ENCODE data around the gene JAZF1.

Gene JAZF1

DNA sequence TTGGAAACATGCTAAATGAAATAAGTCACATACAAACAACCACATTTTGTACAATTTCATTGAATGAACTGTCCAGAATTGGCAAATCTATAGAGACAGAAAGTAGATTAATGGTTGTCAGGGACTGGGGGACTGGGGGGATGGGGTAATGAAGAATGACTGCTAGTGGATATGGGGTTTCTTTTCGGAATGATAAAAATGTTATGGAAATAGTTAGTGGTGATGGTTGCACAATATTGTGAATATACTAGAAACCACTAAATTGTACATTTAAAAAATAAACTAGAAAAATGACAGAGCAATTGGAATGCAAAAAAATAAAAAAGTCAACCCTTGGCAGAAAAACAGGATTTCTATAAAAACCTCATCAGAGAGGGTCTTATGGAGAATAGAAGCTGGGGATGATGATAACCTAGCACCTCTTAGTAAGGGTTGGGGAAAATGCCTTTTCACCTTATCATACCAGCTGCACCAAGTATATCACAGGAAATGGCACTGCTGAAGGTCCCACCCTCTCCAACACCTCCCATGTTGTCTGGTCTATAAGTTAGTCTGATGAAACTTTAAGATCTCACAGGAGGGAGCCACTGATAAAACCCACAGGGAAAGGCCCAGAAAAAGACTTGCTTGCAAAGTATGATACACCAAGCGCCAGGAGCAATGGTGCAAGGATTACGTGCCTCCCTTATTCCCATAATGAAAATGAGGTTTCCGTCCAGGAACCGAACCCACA lies 23.1 kb upstream of the JAZF1 start:
- H3K4me2 ChIP-seq (ENCODE audit: low read length), result no peak overlapping the region
- H3K4me3 ChIP-seq (ENCODE audit: low read depth, low read length), result no peak overlapping the region
- H2AFZ ChIP-seq, result no peak overlapping the region
- no peaks in the 10 kb centered on the region for H3K9me3 ChIP-seq (ENCODE audit: control insufficient read depth, low read length)
- H3K36me3 ChIP-seq (ENCODE audit: control insufficient read depth, insufficient read depth, low read length), result no peaks in the 10 kb centered on the region
- H3K27me3 ChIP-seq (ENCODE audit: control insufficient read depth, insufficient read depth, low read length), result no peaks in the 10 kb centered on the region
- H3K27ac ChIP-seq, result no peak overlapping the region
- H3K9ac ChIP-seq, result no peak overlapping the region
- TF ChIP-seq, protein P1, sequence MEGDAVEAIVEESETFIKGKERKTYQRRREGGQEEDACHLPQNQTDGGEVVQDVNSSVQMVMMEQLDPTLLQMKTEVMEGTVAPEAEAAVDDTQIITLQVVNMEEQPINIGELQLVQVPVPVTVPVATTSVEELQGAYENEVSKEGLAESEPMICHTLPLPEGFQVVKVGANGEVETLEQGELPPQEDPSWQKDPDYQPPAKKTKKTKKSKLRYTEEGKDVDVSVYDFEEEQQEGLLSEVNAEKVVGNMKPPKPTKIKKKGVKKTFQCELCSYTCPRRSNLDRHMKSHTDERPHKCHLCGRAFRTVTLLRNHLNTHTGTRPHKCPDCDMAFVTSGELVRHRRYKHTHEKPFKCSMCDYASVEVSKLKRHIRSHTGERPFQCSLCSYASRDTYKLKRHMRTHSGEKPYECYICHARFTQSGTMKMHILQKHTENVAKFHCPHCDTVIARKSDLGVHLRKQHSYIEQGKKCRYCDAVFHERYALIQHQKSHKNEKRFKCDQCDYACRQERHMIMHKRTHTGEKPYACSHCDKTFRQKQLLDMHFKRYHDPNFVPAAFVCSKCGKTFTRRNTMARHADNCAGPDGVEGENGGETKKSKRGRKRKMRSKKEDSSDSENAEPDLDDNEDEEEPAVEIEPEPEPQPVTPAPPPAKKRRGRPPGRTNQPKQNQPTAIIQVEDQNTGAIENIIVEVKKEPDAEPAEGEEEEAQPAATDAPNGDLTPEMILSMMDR (IDR thresholded peaks at IDR 0.05), result no peak
- H3K79me2 ChIP-seq, result no peaks in the 10 kb centered on the region
- H3K4me1 ChIP-seq, result no peaks in the 10 kb centered on the region

DNA sequence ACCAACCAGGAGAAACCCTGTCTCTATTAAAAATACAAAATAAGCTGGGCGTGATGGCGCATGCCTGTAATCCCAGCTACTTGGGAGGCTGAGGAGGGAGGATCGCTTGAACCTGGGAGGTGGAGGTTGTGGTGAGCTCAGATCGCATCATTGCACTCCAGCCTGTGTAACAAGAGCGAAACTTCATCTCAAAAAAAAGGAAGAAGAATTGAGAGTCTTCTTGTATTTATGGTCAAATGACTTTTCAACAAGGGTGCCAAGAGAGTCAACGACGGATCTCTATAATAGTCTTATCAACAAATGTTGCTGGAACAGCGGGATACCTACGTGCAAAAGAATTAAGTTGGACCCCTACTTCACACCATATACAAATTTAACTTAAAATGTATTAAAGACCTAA lies 21.6 kb upstream of the JAZF1 start:
- Histone ChIP-seq H3K4me2 (ENCODE audit: low read length) (no peak overlapping the region), H3K9ac (no peak overlapping the region), H3K27me3 (ENCODE audit: control insufficient read depth, insufficient read depth, low read length) (no peaks in the 10 kb centered on the region), H3K79me2 (no peaks in the 10 kb centered on the region), H2AFZ (no peak overlapping the region), H3K4me3 (ENCODE audit: low read depth, low read length) (no peak overlapping the region), H3K27ac (no peak overlapping the region), H3K4me1 (no peaks in the 10 kb centered on the region), H3K36me3 (ENCODE audit: control insufficient read depth, insufficient read depth, low read length) (no peaks in the 10 kb centered on the region), H3K9me3 (ENCODE audit: control insufficient read depth, low read length) (no peaks in the 10 kb centered on the region)
- TF ChIP-seq, protein P1 (IDR thresholded peaks at IDR 0.05), result no peak

DNA sequence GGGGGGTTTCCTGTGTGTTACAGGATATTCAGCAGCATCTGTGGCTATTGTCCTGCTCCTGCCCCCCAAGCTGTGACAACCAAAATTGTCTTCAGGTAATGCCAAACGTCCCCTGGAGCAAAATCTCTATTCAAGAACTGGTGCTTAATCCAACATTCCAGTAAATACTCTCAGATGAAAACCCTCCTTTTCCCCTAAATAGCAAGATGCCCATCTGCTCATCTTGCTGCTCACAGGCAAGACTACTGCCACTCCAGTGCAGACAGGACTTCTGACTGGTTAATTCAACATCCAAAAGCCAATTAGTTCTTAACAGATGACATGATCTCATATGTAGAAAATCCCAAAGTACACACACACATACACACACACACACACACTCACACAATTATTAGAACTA lies 20.5 kb upstream of the JAZF1 start:
- Histone ChIP-seq H3K4me2 (ENCODE audit: low read length) (no peak overlapping the region), H3K36me3 (ENCODE audit: control insufficient read depth, insufficient read depth, low read length) (no peaks in the 10 kb centered on the region), H3K27ac (no peak overlapping the region), H3K9me3 (ENCODE audit: control insufficient read depth, low read length) (no peaks in the 10 kb centered on the region), H3K9ac (no peak overlapping the region), H3K4me3 (ENCODE audit: low read depth, low read length) (no peak overlapping the region), H2AFZ (no peak overlapping the region), H3K79me2 (no peaks in the 10 kb centered on the region), H3K27me3 (ENCODE audit: control insufficient read depth, insufficient read depth, low read length) (no peaks in the 10 kb centered on the region), H3K4me1 (no peaks in the 10 kb centered on the region)
- TF ChIP-seq, protein P1 (IDR thresholded peaks at IDR 0.05), result no peak

DNA sequence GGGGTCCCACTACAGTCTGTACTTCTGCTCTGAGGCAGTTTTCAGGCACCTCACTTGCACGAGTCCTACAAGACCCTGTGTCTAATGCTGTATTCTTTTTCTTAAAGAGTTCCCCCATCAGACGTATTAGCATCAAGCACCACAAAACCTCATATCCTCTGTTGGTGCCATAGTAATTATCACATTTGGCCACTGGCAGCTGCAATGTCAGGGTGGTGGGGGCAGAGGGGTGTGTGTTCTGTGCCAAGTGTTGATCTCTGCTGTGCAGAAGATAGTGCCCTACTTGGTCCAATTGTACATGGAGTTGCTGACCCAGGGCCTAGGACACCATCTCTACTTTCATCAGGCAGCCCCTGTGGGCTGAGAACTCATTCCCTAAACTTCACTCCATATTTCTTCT lies 20.0 kb upstream of the JAZF1 start:
- Histone ChIP-seq H3K4me3 (ENCODE audit: low read depth, low read length) (no peak overlapping the region), H3K4me1 (no peaks in the 10 kb centered on the region), H3K79me2 (no peaks in the 10 kb centered on the region), H3K27me3 (ENCODE audit: control insufficient read depth, insufficient read depth, low read length) (no peaks in the 10 kb centered on the region), H3K27ac (no peak overlapping the region), H3K9ac (no peak overlapping the region), H3K36me3 (ENCODE audit: control insufficient read depth, insufficient read depth, low read length) (no peaks in the 10 kb centered on the region), H3K9me3 (ENCODE audit: control insufficient read depth, low read length) (no peaks in the 10 kb centered on the region), H3K4me2 (ENCODE audit: low read length) (no peak overlapping the region), H2AFZ (no peak overlapping the region)
- TF ChIP-seq, protein P1 (IDR thresholded peaks at IDR 0.05), result no peak

DNA sequence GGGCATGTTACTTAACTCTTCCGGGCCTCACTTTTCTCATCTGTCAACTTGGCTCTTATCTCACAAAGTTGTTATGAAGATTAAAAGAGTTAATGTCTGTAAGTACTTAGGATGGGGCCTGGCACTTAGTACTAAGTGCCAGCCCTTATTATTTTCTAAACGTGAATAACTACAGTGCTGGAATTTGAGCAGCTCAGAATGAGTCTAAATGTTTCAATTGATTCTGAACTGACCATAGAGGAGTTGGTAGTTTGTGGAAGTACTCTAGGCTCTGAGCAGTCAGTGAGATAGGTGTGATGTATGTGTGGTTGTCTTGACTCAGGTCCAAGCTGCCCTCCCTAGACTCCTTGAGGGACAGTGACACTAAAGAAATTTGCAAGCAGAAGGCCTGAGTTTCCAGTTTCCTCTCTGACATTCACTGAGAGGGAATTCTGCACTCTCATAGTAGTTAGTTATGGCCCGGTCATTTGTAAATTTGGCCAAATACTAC lies 18.5 kb upstream of the JAZF1 start:
- Histone ChIP-seq H3K27ac (no peak overlapping the region), H3K27me3 (ENCODE audit: control insufficient read depth, insufficient read depth, low read length) (no peaks in the 10 kb centered on the region), H3K79me2 (no peaks in the 10 kb centered on the region), H3K4me2 (ENCODE audit: low read length) (no peak overlapping the region), H3K9ac (no peak overlapping the region), H2AFZ (no peak overlapping the region), H3K9me3 (ENCODE audit: control insufficient read depth, low read length) (no peaks in the 10 kb centered on the region), H3K4me3 (ENCODE audit: low read depth, low read length) (no peak overlapping the region), H3K36me3 (ENCODE audit: control insufficient read depth, insufficient read depth, low read length) (no peaks in the 10 kb centered on the region), H3K4me1 (no peaks in the 10 kb centered on the region)
- TF ChIP-seq, protein P1 (IDR thresholded peaks at IDR 0.05), result no peak

All from parathyroid adenoma (tissue), 2 donors.